ENCODE measurements around the gene ZNF511. TPM values are rescaled to one million over a fixed set of nuclear protein-coding genes. Genes with fewer than 3 reads are reported as not detected.
A peak's percentile ranks its signal among the peaks of the same experiment; 100 is the strongest.

ZNF511 gene
- total RNA-seq, 1 donor from 2014 or later: 75.6 TPM

DNA sequence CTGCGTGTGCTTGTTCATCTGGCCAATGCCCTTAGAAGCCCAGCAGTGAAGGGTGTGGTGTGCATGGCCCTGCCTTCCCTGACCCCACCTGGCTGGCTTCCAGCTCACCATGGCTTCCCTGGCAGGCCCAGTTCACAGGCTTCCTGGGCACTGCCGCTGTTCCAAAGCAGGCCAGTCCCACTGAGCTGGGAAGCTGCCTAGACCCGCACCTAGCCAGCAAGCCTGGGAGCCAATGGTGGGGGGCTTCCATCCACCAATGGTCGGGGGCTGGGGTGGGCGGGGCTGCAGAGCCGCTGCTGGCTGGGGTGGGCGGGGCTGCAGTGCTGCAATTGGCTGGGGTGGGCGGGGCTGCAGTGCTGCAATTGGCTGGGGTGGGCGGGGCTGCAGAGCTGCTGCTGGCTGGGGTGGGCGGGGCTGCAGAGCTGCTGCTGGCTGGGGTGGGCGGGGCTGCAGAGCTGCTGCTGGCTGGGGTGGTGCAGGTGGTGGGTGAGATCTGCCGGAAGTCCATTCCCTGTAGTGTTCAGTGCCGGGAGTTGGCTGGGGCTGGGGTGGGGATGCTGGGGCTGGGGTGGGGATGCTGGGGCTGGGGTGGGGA lies 15.6 kb downstream of the ZNF511 start:
- peaks cover 4% of the 10 kb centered on the region for H3K9me3 Mint-ChIP-seq
- no peak overlapping the region for H3K27ac Mint-ChIP-seq (ENCODE audit: unreplicated experiment)
- peak; percentile 55 for DNase-seq (ENCODE audit: low read depth, low spot score)
- H3K4me3 Mint-ChIP-seq: no peak overlapping the region
- no peaks in the 10 kb centered on the region for H3K36me3 Mint-ChIP-seq (ENCODE audit: low read depth)
- H3K27me3 Mint-ChIP-seq (ENCODE audit: low read depth): peaks cover 58% of the 10 kb centered on the region
- TF ChIP-seq, protein P1, sequence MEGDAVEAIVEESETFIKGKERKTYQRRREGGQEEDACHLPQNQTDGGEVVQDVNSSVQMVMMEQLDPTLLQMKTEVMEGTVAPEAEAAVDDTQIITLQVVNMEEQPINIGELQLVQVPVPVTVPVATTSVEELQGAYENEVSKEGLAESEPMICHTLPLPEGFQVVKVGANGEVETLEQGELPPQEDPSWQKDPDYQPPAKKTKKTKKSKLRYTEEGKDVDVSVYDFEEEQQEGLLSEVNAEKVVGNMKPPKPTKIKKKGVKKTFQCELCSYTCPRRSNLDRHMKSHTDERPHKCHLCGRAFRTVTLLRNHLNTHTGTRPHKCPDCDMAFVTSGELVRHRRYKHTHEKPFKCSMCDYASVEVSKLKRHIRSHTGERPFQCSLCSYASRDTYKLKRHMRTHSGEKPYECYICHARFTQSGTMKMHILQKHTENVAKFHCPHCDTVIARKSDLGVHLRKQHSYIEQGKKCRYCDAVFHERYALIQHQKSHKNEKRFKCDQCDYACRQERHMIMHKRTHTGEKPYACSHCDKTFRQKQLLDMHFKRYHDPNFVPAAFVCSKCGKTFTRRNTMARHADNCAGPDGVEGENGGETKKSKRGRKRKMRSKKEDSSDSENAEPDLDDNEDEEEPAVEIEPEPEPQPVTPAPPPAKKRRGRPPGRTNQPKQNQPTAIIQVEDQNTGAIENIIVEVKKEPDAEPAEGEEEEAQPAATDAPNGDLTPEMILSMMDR (conservative IDR thresholded peaks at IDR 0.05): no peak
- peaks cover 7% of the 10 kb centered on the region for H3K4me1 Mint-ChIP-seq

DNA sequence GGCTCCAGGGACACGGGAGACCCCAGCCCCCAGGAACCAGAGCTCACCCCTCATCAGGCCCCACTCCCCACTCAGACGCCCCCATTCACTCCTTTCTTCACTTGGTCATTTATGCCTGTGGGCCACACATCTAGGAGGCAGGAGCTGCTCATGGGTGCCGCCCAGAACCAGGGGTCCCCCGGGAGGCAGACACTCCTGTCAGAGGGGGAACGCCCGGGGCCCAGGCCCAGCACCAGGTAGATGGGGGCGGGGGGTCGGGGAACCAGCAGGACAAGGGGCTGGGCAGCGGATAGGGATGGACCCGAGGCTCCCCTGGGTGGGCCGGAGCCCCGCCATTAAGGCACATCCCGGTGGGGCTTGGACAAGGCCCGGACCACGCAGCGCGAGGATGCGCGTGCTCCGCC lies 16.1 kb downstream of the ZNF511 start:
- Mint-ChIP-seq H3K27me3 (ENCODE audit: low read depth) (peaks cover 60% of the 10 kb centered on the region), H3K4me1 (peaks cover 10% of the 10 kb centered on the region), H3K36me3 (ENCODE audit: low read depth) (no peaks in the 10 kb centered on the region), H3K27ac (ENCODE audit: unreplicated experiment) (no peak overlapping the region), H3K9me3 (peaks cover 4% of the 10 kb centered on the region), H3K4me3 (no peak overlapping the region)
- TF ChIP-seq, protein P1 (conservative IDR thresholded peaks at IDR 0.05): no peak
- no peak for DNase-seq (ENCODE audit: low read depth, low spot score)

DNA sequence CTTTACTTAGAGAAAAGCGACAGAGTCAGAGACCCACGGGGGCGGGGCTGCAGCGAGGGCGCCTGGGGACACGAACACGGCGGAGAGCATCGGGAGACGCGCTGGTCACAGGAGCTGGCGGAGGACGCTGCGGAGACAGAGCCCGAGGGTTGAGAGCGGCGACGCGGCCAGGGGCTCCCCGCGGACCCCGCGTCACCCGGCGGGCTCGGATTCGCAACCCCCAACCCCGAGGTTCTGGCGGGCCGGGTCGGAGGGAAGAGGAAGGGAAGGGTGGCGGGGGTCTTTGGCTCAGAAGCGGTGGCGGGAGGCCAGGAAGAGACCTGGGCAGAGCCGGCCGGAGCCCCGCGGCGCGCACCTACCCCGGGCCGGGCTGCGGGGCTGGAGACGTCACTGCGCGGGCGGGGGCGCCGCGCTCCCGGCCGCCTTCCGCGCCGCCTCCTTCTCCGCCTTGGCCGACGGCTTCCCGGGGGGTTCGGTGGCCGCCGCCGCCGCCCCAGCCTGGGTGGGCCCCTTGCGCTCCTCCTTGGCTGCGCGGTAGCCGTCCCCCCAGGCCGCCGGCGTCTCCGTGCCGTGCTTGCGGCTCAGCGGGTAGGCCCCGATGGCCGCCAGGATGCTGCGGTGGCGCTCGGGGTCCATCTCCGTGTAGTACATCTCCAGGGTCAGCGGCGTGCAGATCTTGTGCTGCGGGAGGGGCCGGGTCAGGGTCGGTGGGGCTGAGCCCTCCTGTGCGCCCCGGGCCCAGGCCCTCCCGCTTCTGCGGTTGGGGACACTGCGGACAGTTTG lies 16.9 kb downstream of the ZNF511 start:
- H3K4me1 Mint-ChIP-seq: peaks cover 11% of the 10 kb centered on the region
- no peak for DNase-seq (ENCODE audit: low read depth, low spot score)
- peak overlapping the region; percentile 31 for H3K4me3 Mint-ChIP-seq
- H3K9me3 Mint-ChIP-seq: no peaks in the 10 kb centered on the region
- no peaks in the 10 kb centered on the region for H3K36me3 Mint-ChIP-seq (ENCODE audit: low read depth)
- peaks cover 59% of the 10 kb centered on the region for H3K27me3 Mint-ChIP-seq (ENCODE audit: low read depth)
- TF ChIP-seq, protein P1 (conservative IDR thresholded peaks at IDR 0.05): no peak
- H3K27ac Mint-ChIP-seq (ENCODE audit: unreplicated experiment): no peak overlapping the region

DNA sequence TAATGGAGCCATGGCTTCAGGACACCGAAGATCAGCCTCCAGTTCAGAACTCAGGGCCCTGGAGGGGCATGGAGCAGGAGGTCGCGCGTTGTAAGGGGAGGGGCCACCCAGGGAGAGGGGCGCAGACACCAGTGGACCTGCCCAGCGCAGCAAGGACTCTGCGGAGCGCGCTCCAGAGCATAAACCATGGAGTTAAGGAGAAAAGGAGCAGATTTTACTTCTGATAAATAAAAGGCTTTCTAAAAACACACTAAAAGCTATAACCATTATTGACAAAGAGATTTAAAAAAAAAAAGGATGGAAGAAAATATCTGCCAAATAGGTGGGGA lies 17.5 kb downstream of the ZNF511 start:
- Mint-ChIP-seq H3K9me3 (no peaks in the 10 kb centered on the region), H3K4me3 (peak overlapping the region; percentile 31), H3K36me3 (ENCODE audit: low read depth) (no peaks in the 10 kb centered on the region), H3K27ac (ENCODE audit: unreplicated experiment) (no peak overlapping the region), H3K4me1 (peaks cover 11% of the 10 kb centered on the region), H3K27me3 (ENCODE audit: low read depth) (peaks cover 64% of the 10 kb centered on the region)
- DNase-seq (ENCODE audit: low read depth, low spot score): no peak
- TF ChIP-seq, protein P1 (conservative IDR thresholded peaks at IDR 0.05): no peak

DNA sequence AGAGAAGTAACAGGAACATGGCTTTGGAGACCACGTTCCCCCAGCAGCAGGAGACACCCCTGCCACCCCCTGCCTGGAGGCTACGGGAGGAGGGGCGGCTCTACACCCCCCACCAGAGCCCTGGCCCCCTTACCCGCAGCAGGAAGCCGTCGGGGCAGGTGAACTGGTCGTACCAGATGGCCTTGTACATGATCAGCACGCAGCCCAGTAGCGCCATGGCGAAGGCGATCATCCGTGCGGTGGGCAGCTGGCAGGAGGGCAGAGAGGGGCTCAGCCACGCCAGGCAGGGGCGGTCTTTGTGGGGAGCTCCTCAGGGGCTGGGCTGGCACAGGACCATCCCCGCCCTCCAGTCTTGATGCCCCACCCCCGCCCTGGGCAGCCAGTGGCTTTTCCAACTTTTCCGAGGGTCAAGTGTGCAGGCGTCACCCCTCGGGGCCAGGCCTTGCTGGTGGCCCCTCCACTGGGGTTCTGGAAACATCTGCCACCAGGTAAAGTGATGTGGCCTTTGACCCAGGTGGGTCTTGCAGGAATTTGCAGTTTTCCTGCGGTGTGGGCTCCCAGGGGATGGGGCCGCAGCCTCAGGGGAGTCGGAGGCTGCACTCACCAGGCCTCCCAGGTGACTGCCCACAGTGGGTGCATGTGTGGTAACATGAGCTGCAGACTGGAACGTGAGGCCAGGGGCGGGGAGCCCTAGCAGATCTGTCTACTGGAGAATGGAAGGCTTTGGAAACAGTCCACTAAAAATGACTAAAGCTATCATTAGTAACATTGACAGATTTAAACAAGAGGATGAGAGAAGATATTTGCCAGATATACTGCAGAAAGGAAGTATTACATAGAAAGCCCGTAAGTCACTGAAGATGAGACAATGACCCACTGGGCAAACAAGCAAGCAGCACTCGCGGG lies 18.3 kb downstream of the ZNF511 start:
- peaks cover 11% of the 10 kb centered on the region for H3K4me1 Mint-ChIP-seq
- no peak overlapping the region for H3K27ac Mint-ChIP-seq (ENCODE audit: unreplicated experiment)
- no peaks in the 10 kb centered on the region for H3K36me3 Mint-ChIP-seq (ENCODE audit: low read depth)
- H3K4me3 Mint-ChIP-seq: peak overlapping the region; percentile 31
- peaks cover 72% of the 10 kb centered on the region for H3K27me3 Mint-ChIP-seq (ENCODE audit: low read depth)
- TF ChIP-seq, protein P1 (conservative IDR thresholded peaks at IDR 0.05): no peak
- DNase-seq (ENCODE audit: low read depth, low spot score): no peak
- no peaks in the 10 kb centered on the region for H3K9me3 Mint-ChIP-seq

All from neural crest cell (in vitro differentiated cells).